ENCODE results near the gene TJP3. TPM values are rescaled to one million over a fixed set of nuclear protein-coding genes. Genes with fewer than 3 reads are reported as not detected.
A peak's percentile ranks its signal among the peaks of the same experiment; 100 is the strongest.

The TJP3 gene
- total and polyA plus RNA-seq, 2 experiments from 2014 or later, result 18.2 to 23.9 TPM

GRCh38 chr19:3720349-3720917, 12.2 kb downstream of the TJP3 start:
- peaks cover 4% of the 10 kb centered on the region for H3K4me1 Mint-ChIP-seq
- no peaks in the 10 kb centered on the region for H3K36me3 Mint-ChIP-seq (ENCODE audit: low read depth)
- H3F3A ChIP-seq (replicated peaks; ENCODE audit: low read depth), result no peaks in the 10 kb centered on the region
- H3K4me1 ChIP-seq (ENCODE audit: insufficient read depth), result peaks cover 10% of the 10 kb centered on the region; the same call in 1 of the 2 replicates
- no peaks in the 10 kb centered on the region for H3K79me2 ChIP-seq (replicated peaks; ENCODE audit: insufficient read depth)
- H2AFZ ChIP-seq, result peak overlapping the region; percentile 47; the same call in 1 of the 2 replicates
- no peak overlapping the region for H3K27ac ChIP-seq (ENCODE audit: low read depth)
- no peak overlapping the region for H3K4me3 Mint-ChIP-seq
- H3K9me2 ChIP-seq (ENCODE audit: insufficient read depth), result no peaks in the 10 kb centered on the region
- H3K4me3 ChIP-seq, result no peak overlapping the region
- H4K20me1 ChIP-seq (replicated peaks; ENCODE audit: insufficient read depth), result no peaks in the 10 kb centered on the region
- H3K36me3 ChIP-seq (ENCODE audit: insufficient read depth), result no peaks in the 10 kb centered on the region
- TF ChIP-seq CREB1 (CRISPR knock-in tag; IDR thresholded peaks at IDR 0.05; ENCODE audit: low read depth) (no peak), ZNF331 (CRISPR knock-in tag; IDR thresholded peaks at IDR 0.05; ENCODE audit: low read depth) (no peak)
- ATAC-seq, result peak; percentile 4; the same call in 2 of the 3 replicates
- no peaks in the 10 kb centered on the region for H3K9me3 Mint-ChIP-seq
- no peak overlapping the region for H3K4me2 ChIP-seq
- no peak overlapping the region for H3K27ac Mint-ChIP-seq
- H3K27me3 ChIP-seq (ENCODE audit: insufficient read depth), result no peaks in the 10 kb centered on the region
- peak; percentile 41 for DNase-seq (ENCODE audit: low spot score)
- H3K27me3 Mint-ChIP-seq (ENCODE audit: insufficient read depth, low read depth, poor library complexity), result peaks cover 15% of the 10 kb centered on the region

DNA sequence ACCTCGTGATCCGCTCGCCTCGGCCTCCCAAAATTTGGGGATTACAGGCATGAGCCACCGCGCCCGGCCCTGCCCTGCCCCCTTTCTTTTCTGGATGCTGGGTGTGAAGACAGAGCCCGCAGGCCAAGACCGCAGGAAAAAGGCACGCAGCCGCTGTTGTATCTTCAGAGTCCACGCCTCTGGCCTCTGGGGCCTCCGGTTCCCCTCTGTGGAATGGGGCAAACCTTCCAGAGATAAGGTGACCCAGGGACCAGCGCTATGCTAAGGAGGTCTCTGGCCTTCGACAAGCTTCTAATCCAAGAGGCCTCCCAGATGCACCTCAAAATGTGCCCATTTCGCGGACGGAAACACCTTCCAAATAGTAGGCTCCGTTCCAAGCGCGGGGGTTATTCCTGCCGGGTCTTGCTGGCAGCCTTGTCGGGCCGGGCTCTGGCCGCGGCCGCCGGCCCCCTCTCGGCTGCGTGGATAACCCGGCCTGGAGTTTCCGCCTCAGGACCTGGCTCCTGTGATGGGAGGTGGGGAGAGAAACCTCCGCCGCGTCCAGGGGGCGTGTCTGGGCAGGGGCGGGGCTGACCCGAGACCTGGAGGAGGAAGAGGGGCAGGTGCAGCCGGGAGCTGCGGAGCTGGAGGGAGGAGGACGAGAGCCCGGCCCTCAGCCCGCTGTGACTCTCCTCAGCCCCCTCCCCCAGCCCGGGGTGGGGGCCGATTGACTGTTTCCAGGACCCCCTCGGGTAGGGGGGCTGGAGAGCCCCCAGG, 13.1 kb downstream of the TJP3 start:
- Mint-ChIP-seq H3K9me3 (no peaks in the 10 kb centered on the region), H3K36me3 (ENCODE audit: low read depth) (no peaks in the 10 kb centered on the region), H3K4me3 (peak overlapping the region; percentile 77), H3K27me3 (ENCODE audit: insufficient read depth, low read depth, poor library complexity) (peaks cover 15% of the 10 kb centered on the region), H3K27ac (no peak overlapping the region), H3K4me1 (peaks cover 4% of the 10 kb centered on the region)
- peak overlapping the region; percentile 83 for H3K4me3 ChIP-seq
- no peaks in the 10 kb centered on the region for H4K20me1 ChIP-seq (replicated peaks; ENCODE audit: insufficient read depth)
- H2AFZ ChIP-seq, result peak overlapping the region; percentile 83; the same call in 1 of the 2 replicates
- H3K4me1 ChIP-seq (ENCODE audit: insufficient read depth), result peaks cover 15% of the 10 kb centered on the region; the same call in 1 of the 2 replicates
- H3F3A ChIP-seq (replicated peaks; ENCODE audit: low read depth), result no peaks in the 10 kb centered on the region
- no peak overlapping the region for H3K27ac ChIP-seq (ENCODE audit: low read depth)
- no peak for TF ChIP-seq EZH2 (IDR thresholded peaks at IDR 0.05; ENCODE audit: low read depth, unreplicated experiment)
- TF ChIP-seq REST (IDR thresholded peaks at IDR 0.05; ENCODE audit: unreplicated experiment), result peak; percentile 31
- TF ChIP-seq POLR2AphosphoS5 (IDR thresholded peaks at IDR 0.05; ENCODE audit: low read depth), result peak; percentile 64
- TF ChIP-seq ZNF114 (CRISPR knock-in tag; IDR thresholded peaks at IDR 0.05), result no peak; the same call in 1 of the 2 replicates
- TF ChIP-seq, protein P1, sequence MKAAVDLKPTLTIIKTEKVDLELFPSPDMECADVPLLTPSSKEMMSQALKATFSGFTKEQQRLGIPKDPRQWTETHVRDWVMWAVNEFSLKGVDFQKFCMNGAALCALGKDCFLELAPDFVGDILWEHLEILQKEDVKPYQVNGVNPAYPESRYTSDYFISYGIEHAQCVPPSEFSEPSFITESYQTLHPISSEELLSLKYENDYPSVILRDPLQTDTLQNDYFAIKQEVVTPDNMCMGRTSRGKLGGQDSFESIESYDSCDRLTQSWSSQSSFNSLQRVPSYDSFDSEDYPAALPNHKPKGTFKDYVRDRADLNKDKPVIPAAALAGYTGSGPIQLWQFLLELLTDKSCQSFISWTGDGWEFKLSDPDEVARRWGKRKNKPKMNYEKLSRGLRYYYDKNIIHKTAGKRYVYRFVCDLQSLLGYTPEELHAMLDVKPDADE (IDR thresholded peaks at IDR 0.05), result 0 out of 2 replicates have a peak, but pooled peaks have one; percentile 14
- peak; percentile 85 for TF ChIP-seq CREB1 (CRISPR knock-in tag; IDR thresholded peaks at IDR 0.05; ENCODE audit: low read depth)
- no peaks in the 10 kb centered on the region for H3K79me2 ChIP-seq (replicated peaks; ENCODE audit: insufficient read depth)
- no peaks in the 10 kb centered on the region for H3K27me3 ChIP-seq (ENCODE audit: insufficient read depth)
- H3K4me2 ChIP-seq, result peak overlapping the region; percentile 97
- DNase-seq (ENCODE audit: low spot score) (peak; percentile 98), ATAC-seq (peak; percentile 63)
- no peaks in the 10 kb centered on the region for H3K9me2 ChIP-seq (ENCODE audit: insufficient read depth)
- no peaks in the 10 kb centered on the region for H3K36me3 ChIP-seq (ENCODE audit: insufficient read depth)

All from GM23338 (cell line).